Neural cell (in vitro differentiated cells): Measurements from ENCODE around the gene PHF2. TPM values are rescaled to one million over a fixed set of nuclear protein-coding genes. Genes with fewer than 3 reads are reported as not detected.

Source experiments
- H2AFZ ChIP-seq: fragments of 200-600, 300-800 bp; sonication (generic), shearing (Covaris generic); 2 replicates; pipeline ENCODE4 v1.6.0; 2014; ENCODE audit warnings: low read depth, mild to moderate bottlenecking, antibody characterized with exemption, low read length, moderate library complexity
- H3F3A ChIP-seq: fragments of 200-600 bp; shearing (Covaris generic); 2 replicates; pipeline ENCODE4 v1.6.1; 2016; ENCODE audit warnings: mild to moderate bottlenecking, moderate library complexity, mixed read lengths, antibody characterized with exemption, low read length; ENCODE audit not compliant: insufficient read depth, poor library complexity, severe bottlenecking
- H3K27ac ChIP-seq: fragments of 200-600, 300-800 bp; sonication (generic), shearing (Covaris generic); 2 replicates; pipeline ENCODE4 v1.5.1; 2014; ENCODE audit warnings: mild to moderate bottlenecking, low read length, moderate library complexity
- H3K27me3 ChIP-seq: fragments of 300-800, 200-600 bp; sonication (generic), shearing (Covaris generic); 2 replicates; pipeline ENCODE4 v1.6.0; 2014; ENCODE audit warnings: mild to moderate bottlenecking, low read depth, low read length, moderate library complexity; ENCODE audit not compliant: insufficient read depth
- H3K36me3 ChIP-seq: fragments of 300-800, 200-600 bp; sonication (generic), shearing (Covaris generic); 2 replicates; pipeline ENCODE4 v1.5.1; 2014; ENCODE audit warnings: mild to moderate bottlenecking, antibody characterized with exemption, low read length, moderate library complexity; ENCODE audit not compliant: insufficient read depth
- H3K4me2 ChIP-seq: fragments of 300-800, 200-600 bp; sonication (generic), shearing (Covaris generic); 2 replicates; pipeline ENCODE4 v1.6.0; 2014; ENCODE audit warnings: mild to moderate bottlenecking, low read length
- H3K4me3 ChIP-seq: fragments of 300-800, 200-600 bp; sonication (generic), shearing (Covaris generic); 2 replicates; pipeline ENCODE4 v1.5.1; 2014; ENCODE audit warnings: mild to moderate bottlenecking, low read length, moderate library complexity
- H3K79me2 ChIP-seq: fragments of 200-600 bp; shearing (Covaris generic); replicated peaks from 2 replicates; pipeline ENCODE4 v1.6.0; 2014; ENCODE audit warnings: mild to moderate bottlenecking, low read length, moderate library complexity; ENCODE audit not compliant: insufficient read depth
- H3K9ac ChIP-seq: fragments of 300-800, 200-600 bp; sonication (generic), shearing (Covaris generic); 2 replicates; pipeline ENCODE4 v1.6.1; 2016; ENCODE audit warnings: mild to moderate bottlenecking, low read length, mixed read lengths
- H3K9me2 ChIP-seq: fragments of 200-600 bp; shearing (Covaris generic); 2 replicates; pipeline ENCODE4 v1.6.1; 2016; ENCODE audit warnings: mild to moderate bottlenecking, low read length, mixed read lengths; ENCODE audit not compliant: insufficient read depth
- H3K9me3 ChIP-seq: fragments of 200-600, 300-800 bp; sonication (generic), shearing (Covaris generic); 2 replicates; pipeline ENCODE4 v1.6.1; 2016; ENCODE audit warnings: mild to moderate bottlenecking, mixed run types, low read length, moderate library complexity, mixed read lengths
- H4K20me1 ChIP-seq: fragments of 200-600 bp; shearing (Covaris generic); 2 replicates; pipeline ENCODE4 v1.6.1; 2016; ENCODE audit warnings: mild to moderate bottlenecking, mixed run types; ENCODE audit not compliant: insufficient read depth
- CTCF ChIP-seq: fragments of 450-650 bp; IDR thresholded peaks from 2 replicates; pipeline ENCODE4 v1.5.1; 2014; ENCODE audit warnings: antibody characterized with exemption, mild to moderate bottlenecking, moderate library complexity; ENCODE audit not compliant: poor library complexity, severe bottlenecking
- EP300 ChIP-seq: fragments of 450-650 bp; conservative IDR thresholded peaks from 2 replicates; pipeline ENCODE4 v1.6.1; 2014; ENCODE audit warnings: antibody characterized with exemption, mild to moderate bottlenecking, moderate library complexity; ENCODE audit not compliant: poor library complexity, severe bottlenecking
- EZH2 ChIP-seq: fragments of 200-600, 300-800 bp; shearing (Covaris generic), sonication (generic); IDR thresholded peaks from 2 replicates; pipeline ENCODE4 v1.6.1; 2014; ENCODE audit warnings: antibody characterized with exemption, low read length, borderline replicate concordance, mild to moderate bottlenecking; ENCODE audit not compliant: insufficient read depth, poor library complexity, severe bottlenecking
- MXI1 ChIP-seq: fragments of 450-650 bp; conservative IDR thresholded peaks from 2 replicates; pipeline ENCODE4 v1.6.1; 2014; ENCODE audit warnings: antibody characterized with exemption, mild to moderate bottlenecking; ENCODE audit not compliant: poor library complexity, severe bottlenecking
- POLR2AphosphoS5 ChIP-seq: IDR thresholded peaks from 2 replicates; pipeline ENCODE4 v1.6.1; 2012
- RAD21 ChIP-seq: fragments of 450-650 bp; conservative IDR thresholded peaks from 2 replicates; pipeline ENCODE4 v1.6.1; 2014; ENCODE audit warnings: antibody characterized with exemption, mild to moderate bottlenecking, moderate library complexity
- SMC3 ChIP-seq: fragments of 450-650 bp; conservative IDR thresholded peaks from 2 replicates; pipeline ENCODE4 v1.6.1; 2014; ENCODE audit warnings: antibody characterized with exemption, mild to moderate bottlenecking, moderate library complexity; ENCODE audit not compliant: poor library complexity
- TAF1 ChIP-seq: IDR thresholded peaks from 2 replicates; pipeline ENCODE4 v1.6.1; 2012; ENCODE audit warnings: low read depth
- polyA plus RNA-seq: library from polyadenylated mRNA; depleted of rRNA; stranded (reverse); fragments of >200 nt; gene quantifications from 2 replicates; pipeline ENCODE4 v1.2.3, GENCODE V29; 2014
- TF ChIP-seq, protein P1 (sequence below): IDR thresholded peaks from 2 replicates; pipeline ENCODE4 v1.6.1; 2012; ENCODE audit warnings: borderline replicate concordance

PHF2 gene
- polyA plus RNA-seq, 1 donor from 2014 or later = 42.4 TPM

DNA sequence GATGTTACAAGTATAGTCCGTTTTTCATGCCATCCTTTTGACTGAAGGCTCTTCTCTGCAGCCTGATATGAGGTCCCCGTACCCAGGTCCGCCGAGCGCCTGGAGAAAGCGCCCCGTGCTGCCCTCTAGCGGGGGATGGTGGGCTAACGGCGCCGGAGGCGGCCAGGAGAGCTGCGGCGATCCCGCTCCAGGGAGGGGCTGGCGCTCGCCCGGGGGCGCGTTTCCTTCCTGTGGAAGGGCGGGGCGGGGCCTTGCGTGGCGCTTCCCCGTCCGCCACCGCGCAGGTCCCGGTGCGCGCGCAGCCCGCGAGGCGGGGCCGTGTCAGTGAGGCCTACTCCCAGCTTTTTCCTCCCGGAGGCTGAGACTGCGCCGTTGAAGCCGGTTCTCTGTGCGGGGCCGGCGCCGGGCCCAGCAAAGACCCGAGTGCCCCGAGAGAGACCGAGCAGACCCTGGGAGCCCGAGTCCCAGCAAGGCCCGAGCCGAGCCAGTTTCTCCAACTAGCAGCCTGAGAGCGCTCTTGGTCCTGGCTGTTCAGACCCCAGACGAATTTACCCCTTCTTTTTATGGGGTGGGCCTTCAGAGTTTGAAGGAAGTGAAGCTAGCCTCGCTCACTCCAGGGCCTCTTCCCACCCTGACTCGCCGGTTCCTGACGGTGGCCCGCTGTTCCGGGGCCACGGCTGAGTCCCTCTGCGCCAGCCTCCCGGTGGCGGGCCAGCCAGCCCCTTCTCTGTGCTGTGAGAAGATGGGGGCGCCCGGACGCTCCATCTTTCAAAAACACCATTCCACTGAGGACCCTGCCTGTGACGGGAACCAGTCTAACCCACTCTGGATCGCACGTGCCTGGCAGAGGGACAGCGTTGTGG, 9.7 kb upstream of the PHF2 start:
- H3F3A ChIP-seq = no peaks in the 10 kb centered on the region

GRCh38 chr9:93567271-93567959, 9.0 kb upstream of the PHF2 start:
- Histone ChIP-seq H3K27me3 (no peaks in the 10 kb centered on the region), H3K9me2 (no peaks in the 10 kb centered on the region), H3K9ac (peak overlapping the region; percentile 93), H3K79me2 (no peaks in the 10 kb centered on the region), H3F3A (no peaks in the 10 kb centered on the region), H3K27ac (peak overlapping the region; percentile 93), H4K20me1 (no peaks in the 10 kb centered on the region), H3K4me2 (peak overlapping the region; percentile 91), H3K9me3 (no peaks in the 10 kb centered on the region), H2AFZ (peak overlapping the region; percentile 91), H3K36me3 (no peaks in the 10 kb centered on the region), H3K4me3 (peak overlapping the region; percentile 74)
- TF ChIP-seq EP300 (no peak), MXI1 (no peak), POLR2AphosphoS5 (no peak), CTCF (no peak), RAD21 (no peak)

More for the DNA sequence above, 9.7 kb upstream of the PHF2 start:
- Histone ChIP-seq H3K27me3 (no peaks in the 10 kb centered on the region), H3K79me2 (no peaks in the 10 kb centered on the region), H2AFZ (peak overlapping the region; percentile 91), H3K36me3 (peaks cover 8% of the 10 kb centered on the region), H3K9me2 (no peaks in the 10 kb centered on the region), H3K4me3 (peak overlapping the region; percentile 74), H3K4me2 (peak overlapping the region; percentile 91), H3K9me3 (no peaks in the 10 kb centered on the region), H3K9ac (peak overlapping the region; percentile 93), H3K27ac (peak overlapping the region; percentile 93), H4K20me1 (no peaks in the 10 kb centered on the region)
- TF ChIP-seq POLR2AphosphoS5 = peak; percentile 91
- peak; percentile 99 for TF ChIP-seq CTCF
- peak; percentile 93 for TF ChIP-seq SMC3
- peak; percentile 92 for TF ChIP-seq RAD21
- TF ChIP-seq EZH2 = no peak
- TF ChIP-seq, protein P1, sequence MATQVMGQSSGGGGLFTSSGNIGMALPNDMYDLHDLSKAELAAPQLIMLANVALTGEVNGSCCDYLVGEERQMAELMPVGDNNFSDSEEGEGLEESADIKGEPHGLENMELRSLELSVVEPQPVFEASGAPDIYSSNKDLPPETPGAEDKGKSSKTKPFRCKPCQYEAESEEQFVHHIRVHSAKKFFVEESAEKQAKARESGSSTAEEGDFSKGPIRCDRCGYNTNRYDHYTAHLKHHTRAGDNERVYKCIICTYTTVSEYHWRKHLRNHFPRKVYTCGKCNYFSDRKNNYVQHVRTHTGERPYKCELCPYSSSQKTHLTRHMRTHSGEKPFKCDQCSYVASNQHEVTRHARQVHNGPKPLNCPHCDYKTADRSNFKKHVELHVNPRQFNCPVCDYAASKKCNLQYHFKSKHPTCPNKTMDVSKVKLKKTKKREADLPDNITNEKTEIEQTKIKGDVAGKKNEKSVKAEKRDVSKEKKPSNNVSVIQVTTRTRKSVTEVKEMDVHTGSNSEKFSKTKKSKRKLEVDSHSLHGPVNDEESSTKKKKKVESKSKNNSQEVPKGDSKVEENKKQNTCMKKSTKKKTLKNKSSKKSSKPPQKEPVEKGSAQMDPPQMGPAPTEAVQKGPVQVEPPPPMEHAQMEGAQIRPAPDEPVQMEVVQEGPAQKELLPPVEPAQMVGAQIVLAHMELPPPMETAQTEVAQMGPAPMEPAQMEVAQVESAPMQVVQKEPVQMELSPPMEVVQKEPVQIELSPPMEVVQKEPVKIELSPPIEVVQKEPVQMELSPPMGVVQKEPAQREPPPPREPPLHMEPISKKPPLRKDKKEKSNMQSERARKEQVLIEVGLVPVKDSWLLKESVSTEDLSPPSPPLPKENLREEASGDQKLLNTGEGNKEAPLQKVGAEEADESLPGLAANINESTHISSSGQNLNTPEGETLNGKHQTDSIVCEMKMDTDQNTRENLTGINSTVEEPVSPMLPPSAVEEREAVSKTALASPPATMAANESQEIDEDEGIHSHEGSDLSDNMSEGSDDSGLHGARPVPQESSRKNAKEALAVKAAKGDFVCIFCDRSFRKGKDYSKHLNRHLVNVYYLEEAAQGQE = peak; percentile 29
- peak; percentile 41 for TF ChIP-seq EP300
- peak; percentile 66 for TF ChIP-seq MXI1
- TF ChIP-seq TAF1 = peak; percentile 84
